Right forelimb (tissue), 1 donor: ENCODE data around the gene LILRB5.
"Not testable (repeated sequence)": the region's sequence is repeated elsewhere in the genome, so short reads cannot be mapped to it uniquely, and the experiment has no call there.

Experiments
- DNase-seq: peaks from one replicate; pipeline ENCODE4 v3.0.0-alpha.2; 2018

LILRB5 gene

GRCh38 chr19:54274516-54274915 is 17.4 kb upstream of the LILRB5 start:
- not testable (repeated sequence) for DNase-seq

DNA sequence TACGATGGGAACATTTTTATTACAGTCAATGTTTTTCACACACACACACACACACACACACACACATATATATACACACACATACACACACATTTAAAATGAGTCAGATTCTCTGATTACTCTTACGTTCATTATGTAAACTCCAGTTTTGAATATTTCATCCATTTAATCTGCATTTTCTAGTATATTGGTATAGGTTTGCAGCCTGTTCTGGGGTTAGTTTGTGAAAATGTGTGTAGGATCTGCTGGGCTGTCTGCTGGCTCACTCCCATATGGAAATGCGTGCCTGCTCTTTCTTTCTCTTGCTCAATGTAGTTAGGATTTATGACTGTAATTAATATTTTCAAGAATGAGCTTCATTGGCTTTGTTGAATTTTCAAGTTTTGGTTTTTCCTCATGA is 16.7 kb upstream of the LILRB5 start:
- DNase-seq, result no peak

DNA sequence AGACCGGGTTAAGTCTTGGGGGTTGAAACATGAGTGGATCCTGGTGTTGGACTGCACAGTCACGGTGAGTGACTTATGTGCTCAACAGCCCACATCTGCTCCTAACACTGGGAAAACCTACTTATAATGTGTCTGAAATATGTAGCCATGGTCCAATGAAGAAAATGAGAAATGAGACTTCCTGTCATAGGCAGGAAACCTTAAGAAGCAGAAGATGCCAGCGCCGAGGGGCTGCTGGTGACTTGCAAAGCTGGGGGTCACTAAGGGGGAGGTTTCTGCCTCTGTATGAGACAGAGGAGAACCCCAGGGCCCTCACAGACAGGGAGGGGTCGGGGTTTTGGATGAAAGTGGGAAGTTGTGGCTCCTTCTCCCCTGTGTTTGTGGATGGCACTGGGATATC is 15.1 kb upstream of the LILRB5 start:
- not testable (repeated sequence) for DNase-seq

- not testable (repeated sequence) for DNase-seq
Observed at GRCh38 chr19:54271587-54271986, 14.5 kb upstream of the LILRB5 start.

DNA sequence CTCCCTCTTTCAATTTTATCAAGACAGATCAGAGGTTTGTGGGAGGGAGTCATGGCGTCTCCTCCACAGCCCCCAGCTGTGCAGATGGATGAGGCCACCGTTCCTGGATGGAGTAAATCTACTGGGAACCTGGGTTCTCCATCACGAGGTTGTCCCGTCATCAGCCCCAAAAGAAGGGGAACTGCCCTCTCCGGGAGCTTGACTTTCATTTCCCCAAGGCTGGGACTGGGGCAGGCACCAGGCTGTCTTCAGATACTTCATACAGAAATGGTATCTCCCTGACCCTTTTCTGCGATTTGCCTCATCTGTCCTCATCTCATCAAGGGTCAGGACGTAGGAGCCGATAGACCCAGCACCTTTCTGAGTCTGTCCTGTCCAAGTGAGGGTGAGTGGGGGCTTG is 14.0 kb upstream of the LILRB5 start:
- DNase-seq, result no peak

DNA sequence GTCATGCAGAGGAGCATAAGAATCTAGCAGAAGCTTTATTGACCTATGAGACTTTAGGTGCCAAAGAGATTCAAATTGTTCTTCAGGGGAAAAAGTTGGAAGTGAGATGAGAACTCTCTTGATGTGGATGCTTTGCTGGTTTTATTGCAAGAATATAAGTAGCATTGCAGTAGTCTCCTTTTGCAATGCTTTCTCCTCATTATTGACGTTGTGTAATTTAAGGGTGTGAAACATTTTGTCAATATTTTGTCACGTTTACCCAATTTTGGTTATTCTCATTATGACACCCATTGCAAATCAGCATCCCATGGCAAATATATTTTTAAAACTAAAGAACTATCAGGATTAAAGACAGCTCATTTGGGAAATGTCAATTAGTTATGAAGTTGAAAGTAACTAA is 11.9 kb upstream of the LILRB5 start:
- no peak for DNase-seq

DNA sequence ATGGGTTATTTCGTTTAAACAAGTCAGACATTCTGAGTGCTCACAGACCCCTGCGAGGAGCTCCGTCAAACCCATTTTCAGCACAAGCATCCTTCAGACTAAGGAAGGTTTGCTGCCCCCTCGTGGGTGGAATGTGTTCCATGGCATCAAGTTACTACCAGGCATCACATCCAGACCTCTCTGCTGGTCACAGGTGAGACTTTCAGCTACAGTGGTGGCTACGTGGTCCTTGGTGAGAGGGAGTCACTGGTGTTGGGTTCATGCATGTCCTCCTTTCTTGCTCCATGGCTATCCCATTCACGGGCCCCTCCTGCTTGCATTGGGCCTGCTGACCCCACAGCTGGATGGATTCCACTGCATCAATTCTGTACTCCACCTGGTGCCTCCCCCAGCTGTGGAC is 9.1 kb upstream of the LILRB5 start:
- peak; percentile 81 for DNase-seq

DNA sequence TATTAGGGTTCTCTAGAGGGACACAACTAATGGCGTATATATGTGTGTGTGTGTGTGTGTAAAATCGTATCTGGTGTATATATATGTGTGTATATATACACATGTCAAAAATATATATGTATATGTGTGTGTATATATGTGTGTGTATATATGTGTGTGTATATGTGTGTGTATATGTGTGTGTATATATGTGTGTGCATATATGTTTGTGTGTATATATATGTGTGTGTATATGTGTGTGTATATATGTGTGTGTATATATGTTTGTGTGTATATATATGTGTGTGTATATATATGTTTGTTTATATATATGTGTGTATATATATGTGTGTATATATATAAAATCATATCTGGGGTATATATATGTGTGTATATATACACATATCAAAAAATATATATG is 5.4 kb upstream of the LILRB5 start:
- DNase-seq, result no peak

DNA sequence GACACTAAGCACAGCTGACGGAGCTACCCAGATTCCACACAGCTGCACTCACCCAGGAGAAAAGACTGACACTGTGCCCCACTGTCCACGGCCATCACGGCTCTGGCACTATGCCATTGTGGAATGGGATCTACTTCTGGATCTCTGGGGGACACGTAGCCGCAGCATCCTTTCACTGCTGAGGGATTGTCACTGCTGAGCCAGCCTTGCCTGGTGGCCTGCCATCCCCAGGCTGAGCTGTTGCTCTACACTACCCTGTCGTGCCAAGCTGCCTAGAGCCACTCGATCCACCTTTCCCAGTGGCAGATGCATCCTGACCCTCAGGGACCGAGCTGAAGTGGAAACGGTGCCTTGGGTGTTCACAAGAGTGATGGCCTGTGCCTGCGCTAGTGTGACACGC is 5.0 kb upstream of the LILRB5 start:
- no peak for DNase-seq

GRCh38 chr19:54256250-54257115 is 590 bp downstream of the LILRB5 start:
- DNase-seq, result no peak

GRCh38 chr19:54255105-54255775 is 1.8 kb downstream of the LILRB5 start:
- no peak for DNase-seq

DNA sequence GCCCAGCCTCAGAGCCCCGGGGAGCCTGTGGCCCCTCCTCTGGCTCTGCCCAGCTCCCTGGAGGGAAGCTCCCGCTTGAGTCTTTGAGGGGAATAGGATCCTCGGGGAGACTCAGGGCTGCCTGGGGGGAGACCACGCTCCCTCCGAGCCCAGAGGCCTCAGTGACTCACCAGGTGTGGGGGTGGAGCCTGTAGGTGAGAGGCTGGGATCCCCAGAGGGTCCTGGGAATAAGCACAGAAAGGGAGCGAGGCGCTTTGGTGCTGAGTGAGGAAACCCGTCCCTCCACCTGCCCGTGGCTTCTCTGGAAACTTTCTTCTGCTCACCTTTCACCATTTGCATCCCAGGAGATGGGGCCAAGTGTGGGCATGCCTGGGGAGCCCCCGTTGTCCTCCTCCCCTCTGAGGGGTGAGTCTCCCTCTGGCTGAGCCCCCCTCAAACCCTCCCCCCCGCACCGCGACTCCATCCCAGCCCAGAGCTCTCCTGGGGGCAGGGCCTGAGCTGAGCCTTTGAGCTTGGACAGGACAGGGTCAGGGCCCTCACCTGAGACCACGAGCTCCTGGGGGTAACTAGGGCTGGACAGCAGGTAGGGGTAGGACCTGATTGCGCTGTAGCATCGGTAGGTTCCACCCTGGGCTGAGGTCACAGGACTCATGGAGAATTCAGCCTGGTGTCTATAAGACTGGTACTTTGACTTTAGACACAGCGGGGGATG is 2.7 kb downstream of the LILRB5 start:
- DNase-seq, result no peak

DNA sequence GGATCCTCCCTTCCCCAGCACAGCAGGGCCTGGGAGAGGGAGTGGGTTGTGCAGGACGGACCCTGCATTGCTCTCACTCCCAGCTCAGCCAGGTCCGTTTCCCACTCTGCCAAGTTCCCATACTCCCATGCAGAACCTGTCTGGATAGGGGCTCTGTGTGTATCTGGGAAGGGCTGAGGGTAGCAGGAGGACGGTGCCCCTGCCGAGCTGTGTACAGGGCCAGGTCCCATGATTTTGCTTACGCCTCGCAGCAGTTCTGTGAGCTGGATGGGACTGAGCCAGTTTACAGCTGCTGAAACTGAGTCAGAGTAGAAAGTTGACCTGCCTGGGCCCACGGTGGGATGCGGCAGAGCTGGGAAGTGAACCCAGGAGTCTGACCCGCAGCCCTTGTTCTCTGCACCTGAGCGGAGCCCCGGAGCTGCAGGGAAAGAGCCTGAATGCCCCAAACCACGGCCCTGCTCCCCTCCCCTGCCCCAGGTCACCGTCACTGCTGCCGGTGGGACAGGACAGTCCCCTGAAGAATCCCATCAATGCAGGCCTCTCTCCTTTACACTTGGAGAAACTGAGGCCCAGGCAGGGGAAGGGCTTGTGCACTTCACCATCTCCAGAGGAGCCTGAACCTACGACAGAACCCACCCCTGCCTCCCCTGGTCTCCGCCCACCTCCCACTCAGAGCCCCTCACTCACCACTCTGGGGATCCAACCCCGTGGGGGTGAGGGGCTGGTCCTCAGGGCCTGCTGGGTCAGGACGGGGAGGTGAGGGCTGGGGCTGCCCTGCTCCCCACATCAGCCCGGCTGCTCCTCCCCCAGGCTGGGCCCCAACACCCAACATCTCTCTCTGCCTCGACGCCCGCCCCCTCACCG is 3.5 kb downstream of the LILRB5 start:
- DNase-seq, result no peak

- no peak for DNase-seq
Observed at GRCh38 chr19:54252845-54253244, 4.2 kb downstream of the LILRB5 start.

GRCh38 chr19:54252243-54252642 is 4.8 kb downstream of the LILRB5 start:
- DNase-seq, result no peak

DNA sequence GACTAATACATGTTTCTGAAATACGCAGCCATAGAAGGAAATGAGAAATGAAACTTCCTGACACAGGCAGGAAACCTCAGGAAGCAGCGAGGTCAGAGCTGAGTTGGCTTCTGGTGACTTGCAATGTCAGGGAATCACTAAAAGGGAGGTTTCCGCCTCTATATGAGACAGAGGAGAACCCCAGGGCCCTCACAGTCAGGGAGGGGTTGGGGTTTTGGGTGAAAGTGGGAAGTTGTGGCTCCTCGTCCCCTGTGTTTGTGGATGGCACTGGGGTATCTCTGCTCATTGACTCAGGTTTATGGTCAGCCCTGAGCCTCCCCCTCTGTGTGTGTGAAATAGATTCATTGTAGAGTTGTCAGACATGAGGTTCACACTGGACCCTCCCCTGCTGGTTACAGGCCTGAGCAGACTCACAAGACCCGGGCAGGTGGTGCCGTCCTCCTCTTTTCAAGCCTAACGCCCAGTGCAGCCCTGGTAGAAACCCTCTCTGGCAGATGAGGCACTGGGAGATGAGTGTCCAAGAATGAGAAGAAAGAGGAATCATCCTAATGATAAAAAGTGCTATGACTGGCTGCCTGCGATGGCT is 9.0 kb downstream of the LILRB5 start:
- no peak for DNase-seq

- no peak for DNase-seq
Observed at GRCh38 chr19:54247106-54247930, 9.8 kb downstream of the LILRB5 start.

- DNase-seq, result no peak
Observed at GRCh38 chr19:54245936-54246335, 11.1 kb downstream of the LILRB5 start.

GRCh38 chr19:54243809-54244208 is 13.3 kb downstream of the LILRB5 start:
- DNase-seq, result not testable (repeated sequence)

GRCh38 chr19:54242646-54243045 is 14.4 kb downstream of the LILRB5 start, which contains the start of gene LILRA6:
Gene LILRA6 (minus strand): TSS chr19:54242790.
- DNase-seq, result not testable (repeated sequence)

DNA sequence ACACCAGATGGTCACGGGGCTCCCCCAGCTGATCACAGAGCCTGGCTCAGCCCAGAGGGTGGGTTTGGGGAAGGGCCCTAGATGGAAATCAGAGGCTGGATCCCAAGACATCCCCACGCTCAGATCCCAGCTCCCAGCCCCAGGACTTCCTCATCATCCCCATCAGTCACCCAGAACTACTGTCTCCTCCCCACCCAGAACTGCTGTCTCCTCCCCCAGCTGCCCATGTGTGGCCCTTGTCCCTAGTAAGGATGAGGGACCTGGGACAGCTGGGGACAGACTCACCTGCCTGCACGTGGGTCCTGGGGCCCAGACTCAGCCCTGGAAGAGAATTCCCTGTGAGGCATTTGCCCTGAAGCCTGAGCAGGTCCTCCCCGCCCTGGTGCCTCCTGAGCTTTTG is 14.8 kb downstream of the LILRB5 start:
- DNase-seq, result not testable (repeated sequence)
